SW 1271 (cell line): ENCODE data around the gene AP2B1.

Source experiments
- DNase-seq, 2 experiments: peaks; one replicate each; lab custom pipeline; 2025; lab: John Stamatoyannopoulos, UW

Gene AP2B1

DNA sequence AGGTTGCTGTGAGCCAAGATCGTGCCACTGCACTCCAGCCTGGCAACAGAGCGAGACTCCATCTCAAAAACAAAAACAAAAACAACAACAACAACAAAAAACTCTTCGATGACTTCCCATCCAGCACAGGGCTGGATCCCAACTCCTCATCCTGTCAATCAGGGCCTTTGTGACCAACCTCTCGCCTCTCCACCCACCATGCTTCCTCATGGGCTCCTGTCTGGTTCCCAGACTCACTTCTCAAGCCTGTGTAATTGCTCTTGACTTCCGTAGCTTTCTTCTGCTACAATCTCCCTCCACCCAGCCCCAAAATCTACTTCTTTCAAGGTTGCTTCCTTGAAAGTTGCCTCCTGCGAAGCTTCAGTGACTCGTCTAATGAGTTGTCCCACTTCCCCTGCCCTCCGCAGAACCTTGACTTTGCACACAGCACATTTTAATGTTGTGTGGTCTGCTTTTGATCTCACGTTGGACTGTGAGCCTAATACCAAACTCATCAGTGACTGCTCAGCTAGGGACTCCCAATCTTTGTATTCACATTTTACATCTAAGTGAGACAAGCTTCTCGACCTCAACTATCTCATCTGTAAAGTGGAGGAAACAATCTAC, 143.4 kb downstream of the AP2B1 start:
- no peak for DNase-seq

DNA sequence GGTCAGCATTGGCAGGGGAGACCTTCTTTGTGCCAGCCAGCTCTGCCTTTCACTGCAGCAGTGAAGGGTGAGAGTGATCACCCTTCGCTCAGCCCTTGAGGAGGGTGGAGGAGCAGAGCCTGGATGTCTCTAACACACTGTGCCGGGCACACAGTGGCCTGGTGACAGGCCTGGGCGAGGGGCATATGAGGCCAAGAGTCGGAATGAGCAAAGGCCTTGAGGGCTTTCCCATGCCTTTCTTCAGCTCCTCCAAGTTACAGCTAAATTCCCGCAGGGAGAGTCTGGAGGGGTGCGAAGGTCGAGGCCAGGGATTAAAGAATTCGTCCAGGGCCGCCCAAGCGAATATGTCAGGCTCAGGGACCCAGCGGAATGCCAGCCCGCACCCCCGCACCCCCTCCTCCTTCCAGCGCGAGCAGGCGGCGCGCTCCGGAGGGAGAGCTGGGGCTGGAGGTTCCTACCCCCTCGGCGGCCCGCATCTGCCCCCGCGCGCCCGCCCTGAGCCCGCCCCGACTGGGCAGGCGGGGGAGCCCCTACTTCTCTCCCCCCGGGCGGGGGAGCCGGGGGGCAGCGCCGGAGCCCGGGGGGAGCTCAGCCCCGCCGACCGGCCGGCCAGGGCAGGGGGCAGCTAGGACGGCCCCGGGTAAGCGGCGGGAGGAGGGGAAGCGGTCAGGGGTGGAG, 144.3 kb downstream of the AP2B1 start, which contains the start of gene RASL10B:
TSS of gene RASL10B (plus strand) at position 401 of the 678 bp plus-strand sequence. CDS start 3,546 bp downstream, outside the sequence.
- no peak for DNase-seq

DNA sequence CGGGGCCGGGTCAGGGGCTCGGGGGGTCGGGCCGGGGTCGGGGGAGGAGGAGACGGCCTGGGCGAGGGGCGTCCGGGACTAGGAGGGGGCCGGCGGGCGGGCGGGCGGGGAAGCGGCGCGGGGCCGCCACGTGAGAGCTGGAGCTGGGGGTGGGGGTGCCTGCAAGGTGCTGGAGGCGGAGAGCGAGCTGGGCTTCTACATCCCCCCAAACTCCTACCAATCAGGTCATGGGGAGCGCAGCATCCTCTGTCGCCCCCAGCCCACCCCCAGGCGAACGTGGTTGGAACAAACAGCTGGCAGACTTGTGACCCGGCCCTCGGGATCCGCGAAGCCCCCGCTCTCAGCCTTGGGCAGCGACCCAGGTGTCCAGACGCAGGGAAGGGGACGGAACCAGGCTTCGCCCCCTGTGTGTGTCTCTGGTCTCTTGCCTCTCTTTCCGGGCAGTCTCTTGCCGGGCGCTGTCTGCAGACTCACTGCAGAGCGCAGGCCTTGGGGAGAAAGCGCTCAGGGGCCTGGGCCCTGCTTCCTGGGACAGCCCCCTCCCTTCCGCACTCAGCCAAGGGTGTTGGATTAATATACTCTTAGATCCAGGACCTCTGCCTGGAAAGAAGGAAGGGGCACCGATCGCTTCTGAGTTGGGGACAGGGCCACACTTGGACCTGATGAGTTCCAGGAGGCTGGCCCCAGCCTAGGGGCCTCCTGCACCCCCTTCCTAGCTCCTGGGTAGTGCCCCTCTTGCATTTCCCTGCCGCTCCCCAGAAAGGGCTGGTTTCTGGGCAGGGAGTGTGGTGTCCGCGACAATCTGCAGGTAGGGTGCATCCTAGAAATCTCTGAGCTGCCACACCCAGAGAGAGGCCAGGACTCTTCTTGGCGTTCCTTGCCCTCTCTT, 145.0 kb downstream of the AP2B1 start:
- no peak for DNase-seq

DNA sequence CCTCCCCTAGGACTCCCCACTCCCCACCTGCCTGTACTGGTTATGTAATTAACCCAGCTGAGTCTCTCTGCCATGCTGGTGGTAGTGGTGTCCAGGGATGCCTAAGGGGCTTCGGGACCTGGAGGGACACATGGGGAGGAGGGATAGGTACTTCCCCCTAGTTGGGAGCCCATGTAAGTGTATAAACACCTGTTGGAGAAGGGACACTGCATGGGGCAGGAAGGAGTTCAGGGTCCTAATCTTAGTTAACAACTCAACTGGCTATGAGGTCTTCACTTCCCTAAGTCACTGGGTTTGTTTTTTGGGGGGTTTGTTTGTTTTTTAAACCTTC, 145.6 kb downstream of the AP2B1 start:
- no peak for DNase-seq

DNA sequence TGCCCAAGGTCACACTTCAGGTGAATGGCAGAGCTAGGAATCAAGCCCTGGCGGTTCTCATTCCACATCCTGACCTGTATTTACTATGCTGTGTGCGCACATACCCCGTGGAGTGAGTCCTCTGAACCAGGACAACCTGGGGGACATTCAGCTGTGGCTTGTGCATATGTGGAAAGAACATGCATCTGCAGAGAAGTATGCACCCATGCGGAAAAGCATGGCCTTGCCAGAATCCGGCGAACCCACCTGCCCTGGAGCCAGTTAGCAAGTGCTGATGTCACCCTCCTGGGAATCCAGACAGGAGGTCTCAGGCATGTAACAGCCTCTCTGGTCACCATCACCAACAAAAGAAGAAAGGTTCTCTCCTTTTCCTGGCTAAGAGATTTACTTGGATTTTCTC, 146.2 kb downstream of the AP2B1 start:
- no peak for DNase-seq

DNA sequence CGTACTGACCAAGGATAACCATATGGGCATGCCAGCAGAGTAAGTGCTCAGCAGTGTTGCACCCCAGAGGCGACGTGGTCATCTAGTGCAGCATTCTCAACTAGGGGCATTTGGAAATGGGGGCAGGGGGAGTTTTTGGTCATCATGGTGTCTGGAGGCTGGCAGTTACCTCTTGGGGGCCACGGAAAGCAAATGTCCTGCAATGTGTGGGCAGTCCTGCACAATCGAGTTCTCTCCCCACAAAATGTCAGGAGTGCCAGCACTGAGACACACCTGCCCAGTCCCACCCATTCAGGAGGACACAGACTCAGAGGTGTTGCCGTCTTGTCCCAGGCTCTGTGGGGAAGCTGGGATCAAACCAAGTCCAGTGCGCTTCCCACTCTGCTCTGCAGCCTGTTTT, 147.3 kb downstream of the AP2B1 start:
- no peak for DNase-seq

DNA sequence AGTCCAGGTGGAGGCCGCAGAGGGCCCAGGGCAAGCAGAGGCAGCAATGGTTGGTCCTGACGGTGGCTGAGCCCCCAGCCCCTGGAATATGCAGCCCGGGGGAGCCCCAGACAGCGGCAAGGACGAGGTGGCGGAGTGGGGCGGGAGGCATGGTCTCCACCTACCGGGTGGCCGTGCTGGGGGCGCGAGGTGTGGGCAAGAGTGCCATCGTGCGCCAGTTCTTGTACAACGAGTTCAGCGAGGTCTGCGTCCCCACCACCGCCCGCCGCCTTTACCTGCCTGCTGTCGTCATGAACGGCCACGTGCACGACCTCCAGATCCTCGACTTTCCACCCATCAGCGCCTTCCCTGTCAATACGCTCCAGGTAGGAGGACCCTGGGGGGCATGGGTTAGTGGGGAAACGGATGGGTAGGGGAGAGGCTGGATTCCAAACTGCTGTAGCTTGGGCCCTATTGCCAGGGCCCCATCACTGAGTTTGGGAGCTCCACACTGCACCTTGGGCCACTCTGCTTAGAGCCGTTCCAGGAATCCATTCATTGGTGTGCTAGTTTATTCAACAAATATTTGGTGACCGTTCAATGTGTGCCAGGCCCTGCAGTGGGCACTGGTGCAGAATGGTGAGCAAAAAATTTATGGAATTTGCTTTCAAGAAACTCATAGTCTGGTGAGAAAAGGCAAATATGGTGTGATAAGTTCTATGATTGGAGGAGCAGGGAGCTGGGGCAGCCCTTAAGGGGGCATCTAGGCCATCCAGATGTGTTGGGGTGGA, 148.1 kb downstream of the AP2B1 start:
- DNase-seq, result no peak

DNA sequence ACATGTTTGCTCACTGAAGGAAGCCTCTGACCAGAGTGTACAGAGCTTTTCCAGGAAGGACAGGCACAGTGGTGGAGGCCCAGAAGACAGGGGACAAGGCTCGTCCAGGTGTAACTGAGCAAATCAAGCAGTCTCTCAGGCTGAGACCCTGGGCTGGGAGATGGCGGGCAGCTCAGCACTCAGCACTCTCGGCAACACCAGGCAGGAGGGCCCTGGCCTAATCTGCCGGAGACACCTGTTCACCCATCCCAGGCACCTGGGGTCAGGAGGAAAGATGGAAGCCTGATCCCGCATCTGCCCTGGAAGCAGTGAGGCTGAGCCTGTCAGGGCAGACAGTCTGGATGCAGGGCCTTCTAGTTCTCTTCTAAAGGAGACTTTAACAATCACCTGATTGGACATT, 149.1 kb downstream of the AP2B1 start:
- no peak for DNase-seq

DNA sequence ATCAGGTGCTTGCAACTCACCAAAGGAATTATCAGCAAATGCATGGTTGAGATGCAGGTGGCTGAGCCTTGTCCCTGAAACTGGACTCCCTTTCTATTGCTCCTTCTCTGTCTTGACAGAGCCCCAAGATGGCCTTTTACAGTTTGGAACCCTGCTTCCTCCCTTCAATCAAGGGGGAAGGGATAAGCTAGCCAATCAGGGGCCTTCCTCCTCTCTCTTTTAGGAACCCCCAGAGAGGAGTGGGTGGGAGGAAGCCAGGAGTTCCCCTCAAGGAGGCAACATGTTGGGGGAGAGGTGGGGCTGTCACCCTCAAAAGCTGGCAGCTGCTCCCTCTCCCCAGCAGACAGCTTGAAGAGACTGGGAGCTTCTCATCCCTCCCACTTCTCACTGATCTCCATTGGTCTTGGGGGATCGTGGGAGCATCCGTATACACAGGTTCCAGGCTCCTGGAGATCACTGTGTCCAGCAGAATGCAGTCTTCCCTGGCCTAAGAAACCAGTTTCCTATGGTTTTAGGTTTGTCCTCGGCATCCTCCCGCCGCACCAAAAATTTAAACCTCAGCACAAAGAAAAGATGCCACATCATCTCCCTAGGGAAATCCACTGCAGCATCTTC, 151.5 kb downstream of the AP2B1 start:
- DNase-seq, result no peak

DNA sequence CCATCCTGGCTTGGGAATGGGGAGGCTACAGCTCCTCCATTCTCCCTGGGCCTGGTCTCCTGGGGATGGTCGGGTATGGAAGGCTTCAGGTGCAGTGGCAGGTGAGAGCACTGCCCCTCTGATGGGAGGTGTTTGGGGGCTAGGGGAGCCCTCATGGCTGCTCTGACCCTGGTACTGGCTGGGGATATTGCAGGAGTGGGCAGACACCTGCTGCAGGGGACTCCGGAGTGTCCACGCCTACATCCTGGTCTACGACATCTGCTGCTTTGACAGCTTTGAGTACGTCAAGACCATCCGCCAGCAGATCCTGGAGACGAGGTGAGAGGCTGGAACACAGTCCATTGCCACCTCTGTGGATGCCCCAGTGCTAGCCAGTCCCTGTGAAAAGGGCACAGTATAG, 153.1 kb downstream of the AP2B1 start:
- no peak for DNase-seq

DNA sequence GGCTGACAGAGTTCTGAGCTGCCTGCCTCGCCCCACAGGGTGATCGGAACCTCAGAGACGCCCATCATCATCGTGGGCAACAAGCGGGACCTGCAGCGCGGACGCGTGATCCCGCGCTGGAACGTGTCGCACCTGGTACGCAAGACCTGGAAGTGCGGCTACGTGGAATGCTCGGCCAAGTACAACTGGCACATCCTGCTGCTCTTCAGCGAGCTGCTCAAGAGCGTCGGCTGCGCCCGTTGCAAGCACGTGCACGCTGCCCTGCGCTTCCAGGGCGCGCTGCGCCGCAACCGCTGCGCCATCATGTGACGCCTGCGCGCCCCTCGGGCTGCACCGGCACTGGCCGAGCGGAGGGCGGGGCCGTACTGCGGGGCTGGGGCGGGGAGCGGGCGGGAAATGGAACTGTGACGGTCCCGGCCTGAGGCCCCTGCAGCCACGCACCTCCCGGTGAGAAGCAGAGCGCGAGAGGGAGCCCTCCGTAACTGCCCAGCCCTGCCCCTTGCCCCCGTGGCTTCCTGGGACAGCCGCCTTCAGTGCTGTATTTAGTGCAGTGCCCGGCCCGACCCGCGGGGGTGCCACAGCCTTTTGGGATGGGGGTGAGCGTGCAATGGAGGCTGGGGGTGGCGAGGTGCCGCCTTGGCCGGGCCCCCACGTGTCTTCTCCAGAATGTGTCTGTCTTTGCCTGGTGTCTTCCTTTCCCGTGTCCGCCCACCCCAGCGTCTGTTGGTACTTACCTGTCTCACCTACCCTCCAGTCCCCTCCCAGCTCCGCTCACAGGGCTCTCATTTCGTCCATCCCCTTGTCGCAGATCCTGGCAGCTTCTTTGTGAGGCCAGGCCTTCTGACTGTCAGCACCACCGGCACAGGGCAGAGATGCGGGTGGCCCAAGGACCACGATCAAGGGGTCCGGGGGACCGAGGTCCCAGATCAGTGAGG, 154.1 kb downstream of the AP2B1 start:
- DNase-seq, result no peak

DNA sequence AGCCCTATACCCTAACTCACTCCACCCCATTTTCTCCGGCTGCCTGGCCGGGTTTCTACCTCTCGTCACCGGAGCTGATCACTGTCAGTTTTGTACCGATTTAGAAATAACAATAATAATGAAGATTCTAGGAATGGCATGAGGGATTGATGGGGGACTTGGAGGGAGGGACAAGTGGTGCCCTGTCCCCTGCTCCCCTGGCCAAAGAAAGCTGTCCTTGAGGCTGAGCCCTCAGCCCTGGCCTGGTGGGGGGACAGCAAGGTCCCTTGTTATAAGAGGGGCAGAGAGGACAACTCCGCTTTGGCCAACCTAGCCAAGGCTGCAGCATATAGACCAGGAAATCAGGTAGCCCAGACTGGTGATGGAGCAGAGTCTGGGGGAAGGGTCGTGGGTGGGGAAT, 155.4 kb downstream of the AP2B1 start:
- DNase-seq, result no peak

DNA sequence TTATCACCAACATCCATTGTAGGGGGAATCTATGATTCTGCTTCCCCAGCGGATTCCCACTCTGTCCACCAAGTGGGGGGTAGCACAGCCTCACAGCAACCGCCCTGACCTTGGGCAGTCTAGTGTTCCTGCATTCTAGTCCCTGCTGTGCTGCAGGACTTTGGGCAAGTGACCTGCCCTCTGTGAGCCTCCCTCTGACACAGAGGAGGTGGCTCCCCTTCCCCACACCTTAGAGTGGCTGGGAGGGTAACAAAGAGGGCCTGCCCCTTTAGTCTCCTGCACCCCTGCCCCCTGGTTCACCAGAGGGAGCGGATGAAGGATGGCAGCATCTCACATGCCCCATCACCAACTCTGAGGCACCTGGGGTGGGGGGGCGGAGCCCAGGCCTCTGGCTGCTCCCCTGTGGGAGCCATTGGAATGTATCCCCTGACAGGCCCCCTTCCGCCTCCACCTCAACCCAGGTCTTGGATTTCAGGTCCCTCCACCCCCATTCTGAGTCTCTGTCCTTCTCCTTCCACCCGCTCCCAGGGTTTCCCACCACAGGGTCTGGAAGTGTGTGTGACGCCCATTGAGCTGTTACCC, 155.9 kb downstream of the AP2B1 start:
- DNase-seq, result no peak

DNA sequence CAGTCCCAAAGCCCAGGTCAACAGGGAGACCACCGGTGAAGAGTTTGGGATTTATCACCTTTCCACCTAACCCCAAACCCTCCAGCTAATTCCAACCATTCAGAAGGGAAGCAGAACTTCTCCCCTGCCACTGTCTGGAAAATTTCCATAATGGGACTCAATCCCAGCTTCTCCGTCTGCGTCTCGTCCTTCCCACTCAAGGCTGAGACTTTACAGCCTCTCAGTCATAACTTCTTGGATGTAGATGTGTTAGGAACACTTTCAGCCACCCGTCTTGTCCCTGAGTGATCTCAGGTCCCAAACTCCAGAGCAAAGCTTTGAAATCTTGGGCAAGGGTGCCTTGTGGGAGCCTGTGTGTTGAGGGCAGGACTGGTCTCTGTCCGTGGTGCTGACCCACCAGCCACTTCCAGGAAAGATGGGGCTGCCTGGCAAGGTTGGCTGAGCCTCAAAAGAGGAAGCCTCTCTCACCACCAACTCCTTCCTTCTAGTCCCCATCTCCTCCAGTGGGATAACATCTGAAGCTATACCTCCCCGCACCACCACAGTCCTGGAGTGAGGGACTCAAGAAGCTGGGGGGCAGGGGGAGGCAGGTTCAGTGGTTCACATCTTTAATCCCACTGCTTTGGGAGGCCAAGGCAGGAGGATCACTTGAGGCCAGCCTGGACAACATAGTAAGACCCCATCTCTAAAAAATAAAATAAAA, 156.7 kb downstream of the AP2B1 start:
- DNase-seq, result no peak

DNA sequence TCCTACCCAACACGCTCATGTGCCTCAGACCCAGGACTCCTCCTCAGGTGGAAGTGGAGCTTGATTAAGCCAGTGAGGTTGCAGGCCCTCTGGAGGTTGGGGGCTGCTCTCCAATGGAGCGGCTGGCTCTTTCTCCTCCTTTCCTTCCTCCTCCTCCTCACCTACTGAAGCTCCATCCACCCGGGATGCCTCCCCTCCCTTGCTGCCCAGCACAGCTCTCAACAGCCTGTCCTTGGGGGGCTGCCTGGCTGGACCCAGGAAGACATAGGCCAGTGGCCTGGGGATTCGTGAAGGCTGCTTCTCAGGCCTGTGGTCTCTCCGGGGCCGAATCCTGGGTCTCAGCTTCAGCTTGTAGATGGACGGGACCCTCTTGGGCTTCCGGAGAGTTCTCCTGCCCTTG, 157.7 kb downstream of the AP2B1 start:
- DNase-seq, result no peak

DNA sequence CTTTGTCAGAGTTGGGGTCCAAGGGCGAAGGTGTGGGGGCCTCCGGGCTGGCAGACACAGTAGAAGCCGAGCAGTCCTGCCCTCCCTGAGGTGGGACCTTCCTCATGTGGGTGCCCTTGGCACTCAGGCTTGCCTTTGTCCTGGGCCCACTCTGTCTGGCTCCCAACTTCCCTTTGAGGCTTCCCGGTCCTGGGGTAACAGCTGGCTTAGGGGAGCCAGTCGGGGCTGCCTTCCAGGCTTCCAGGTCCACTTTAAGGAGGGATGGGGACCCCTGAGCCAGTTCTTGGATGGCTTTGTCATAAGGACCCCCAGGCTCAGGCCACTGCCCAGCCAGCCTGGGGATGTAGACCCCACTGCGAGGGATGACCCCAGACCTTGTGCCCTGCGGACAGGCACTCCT, 158.1 kb downstream of the AP2B1 start:
- no peak for DNase-seq

DNA sequence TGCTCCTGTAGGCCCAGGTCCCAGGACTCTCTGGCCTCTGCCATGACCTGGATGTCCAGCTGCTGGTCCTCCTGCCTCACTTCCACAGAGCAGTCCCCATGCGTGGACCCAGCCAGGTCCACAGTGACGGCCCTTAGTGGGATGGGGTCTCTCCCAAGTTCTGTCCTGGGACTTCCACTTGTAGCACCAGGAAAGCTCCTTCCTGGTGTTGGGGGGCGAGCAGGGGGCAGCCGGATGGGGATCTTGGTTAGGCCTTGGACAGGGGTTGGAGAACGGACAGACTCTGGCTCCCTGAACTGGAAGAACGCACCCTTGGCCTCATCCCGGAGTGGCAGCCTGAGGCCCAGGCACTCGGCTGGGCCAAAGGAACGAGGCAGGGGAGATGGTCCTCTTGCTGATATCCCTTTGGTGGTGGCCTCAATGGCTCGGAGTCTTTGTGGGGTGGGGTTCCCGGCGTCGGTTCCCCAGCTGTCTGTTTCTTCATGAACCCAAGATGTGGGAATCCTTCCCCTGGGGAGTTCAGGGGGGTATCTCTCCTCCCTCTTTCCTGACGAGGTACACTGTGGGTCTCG, 158.7 kb downstream of the AP2B1 start:
- DNase-seq, result no peak

DNA sequence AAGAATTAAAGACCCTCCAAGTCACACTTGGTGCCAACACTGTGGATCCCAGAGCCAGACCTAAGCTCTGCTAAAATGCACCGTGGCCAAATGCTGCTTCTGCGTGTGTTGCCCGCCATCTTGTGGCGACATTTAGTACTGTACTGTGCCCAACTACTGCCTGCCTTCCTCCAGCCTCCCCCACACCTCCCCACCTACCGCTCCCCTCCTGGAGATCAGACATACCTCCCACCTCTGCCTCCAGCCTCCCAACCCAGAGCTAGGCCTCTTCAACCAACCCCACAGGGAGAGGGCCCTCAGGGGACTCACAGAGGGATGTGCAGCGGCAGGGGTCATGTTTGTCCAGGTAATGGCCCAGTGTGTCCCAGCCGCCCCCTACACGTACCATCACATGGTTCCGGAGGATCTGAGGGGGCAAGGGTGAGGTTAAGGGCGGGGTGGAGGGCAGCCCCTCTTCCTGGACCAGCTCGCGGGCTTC, 160.5 kb downstream of the AP2B1 start:
- peak in 1 of 2 experiments; percentile 65 for DNase-seq

DNA sequence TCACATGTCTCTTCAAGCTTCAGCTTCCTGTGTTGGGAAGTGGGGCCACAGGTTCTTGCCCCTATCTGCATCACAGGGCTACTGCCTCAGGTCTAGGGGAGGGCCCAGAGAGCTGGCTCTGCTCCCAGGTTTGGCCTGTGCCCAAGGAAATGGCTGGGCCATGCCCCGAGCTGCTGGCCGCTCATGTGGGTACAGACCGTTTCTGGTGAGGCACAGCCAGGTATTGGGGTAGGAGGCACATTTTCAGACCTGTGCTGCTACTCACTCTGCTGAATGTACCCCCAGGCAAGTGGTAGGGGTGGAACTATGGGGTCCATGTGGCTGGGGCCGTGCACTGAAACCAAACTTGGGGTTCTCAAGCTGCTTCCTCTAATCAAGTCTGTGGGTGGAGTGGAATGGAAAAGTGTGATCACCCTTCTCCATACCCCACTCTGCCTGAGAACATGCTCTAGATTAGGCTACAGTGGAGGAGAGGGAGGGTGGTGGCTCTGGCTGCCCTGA, 161.3 kb downstream of the AP2B1 start:
- no peak for DNase-seq
